GM21360 (cell line): Measurements from ENCODE around the gene ZCCHC2.

ENCODE experiments used
- ATAC-seq: cut with Tn5 transposase; IDR thresholded peaks from one replicate; pipeline ENCODE4 v1.9.1; 2021; ENCODE audit warnings: mild to moderate bottlenecking, moderate library complexity; ENCODE audit not compliant: unreplicated experiment

ZCCHC2 gene

GRCh38 chr18:62605685-62606084, 82.9 kb downstream of the ZCCHC2 start:
- ATAC-seq, result no peak

GRCh38 chr18:62606106-62606505, 83.3 kb downstream of the ZCCHC2 start:
- no peak for ATAC-seq

GRCh38 chr18:62607302-62607701, 84.5 kb downstream of the ZCCHC2 start:
- no peak for ATAC-seq

- ATAC-seq, result no peak
These were observed 85.0 kb downstream of the ZCCHC2 start for GRCh38 chr18:62607708-62608428.

GRCh38 chr18:62609764-62610163, 86.9 kb downstream of the ZCCHC2 start:
- ATAC-seq, result no peak

GRCh38 chr18:62610351-62610700, 87.5 kb downstream of the ZCCHC2 start:
- no peak for ATAC-seq

GRCh38 chr18:62610701-62611411, 88.0 kb downstream of the ZCCHC2 start:
- no peak for ATAC-seq

GRCh38 chr18:62611453-62612288, 88.8 kb downstream of the ZCCHC2 start:
- ATAC-seq, result no peak

- no peak for ATAC-seq
These were observed 89.4 kb downstream of the ZCCHC2 start for GRCh38 chr18:62612289-62612645.

- no peak for ATAC-seq
These were observed 90.0 kb downstream of the ZCCHC2 start for GRCh38 chr18:62612776-62613175.

- no peak for ATAC-seq
These were observed 91.7 kb downstream of the ZCCHC2 start for GRCh38 chr18:62614494-62614893.

- no peak for ATAC-seq
These were observed 93.5 kb downstream of the ZCCHC2 start for GRCh38 chr18:62616331-62616805.

- no peak for ATAC-seq
These were observed 95.2 kb downstream of the ZCCHC2 start for GRCh38 chr18:62617793-62618591.

- no peak for ATAC-seq
These were observed 95.9 kb downstream of the ZCCHC2 start for GRCh38 chr18:62618735-62619134.

- no peak for ATAC-seq
These were observed 98.7 kb downstream of the ZCCHC2 start for GRCh38 chr18:62621546-62621945.

GRCh38 chr18:62625019-62625418, 102.2 kb downstream of the ZCCHC2 start:
- ATAC-seq, result no peak
